Endothelial cell of umbilical vein (primary cell): ENCODE data around the gene MGAT5. TPM values are rescaled to one million over a fixed set of nuclear protein-coding genes. Genes with fewer than 3 reads are reported as not detected.

Experiments used
- BruUV-seq: library from RNA; stranded (reverse); fragments of 400-500 nt; replicated peaks from 2 replicates; lab custom pipeline; 2021; lab: Mats Ljungman, UMichigan
- CTCF ChIA-PET: fragments of 300-600, 350-600 bp; sonication (Branson Sonifier 250); formaldehyde crosslinking; loops from one replicate; lab custom pipeline; 2021; ENCODE audit warnings: antibody characterized with exemption, inconsistent platforms; lab: Charles Lee
- POLR2A ChIA-PET: fragments of 300-600, 350-600 bp; sonication (Branson Sonifier 250); formaldehyde crosslinking; loops from one replicate; lab custom pipeline; 2021; ENCODE audit warnings: antibody characterized with exemption, inconsistent platforms; lab: Charles Lee
- DNase-seq: peaks from one replicate; pipeline ENCODE4 v3.0.0-alpha.2; 2011; ENCODE audit warnings: low read depth, low spot score
- FAIRE-seq: peaks from 2 replicates; lab custom pipeline; 2011; peaks lifted over from hg19 to GRCh38; lab: Jason Lieb, UNC
- H2AFZ ChIP-seq: 2 replicates; pipeline ENCODE4 v1.6.0; 2012; ENCODE audit warnings: low read depth, low read length, control low read depth, inconsistent platforms
- H3K27ac ChIP-seq: 2 replicates; pipeline ENCODE4 v1.5.1; 2011; ENCODE audit warnings: low read depth, mild to moderate bottlenecking, control low read depth, low read length, moderate library complexity; ENCODE audit not compliant: insufficient read depth
- H3K27me3 ChIP-seq, 2 experiments: 2 replicates each; pipeline versions ENCODE4 v1.6.0 to v1.6.1; 2011; ENCODE audit warnings: low read length in 2 of 2, mixed read lengths in 1 of 2; ENCODE audit not compliant: control insufficient read depth in 2 of 2, insufficient read depth in 2 of 2
- H3K36me3 ChIP-seq, 2 experiments: 2 replicates in 1 of 2; 3 replicates in 1 of 2; pipeline ENCODE4 v1.5.1; 2011; ENCODE audit warnings: low read length in 2 of 2, mild to moderate bottlenecking in 1 of 2, moderate library complexity in 1 of 2; ENCODE audit not compliant: control insufficient read depth in 2 of 2, insufficient read depth in 2 of 2; ENCODE audit errors: extremely low read depth in 1 of 2
- H3K4me1 ChIP-seq: 3 replicates; pipeline ENCODE4 v1.5.1; 2011; ENCODE audit warnings: mild to moderate bottlenecking, low read length; ENCODE audit not compliant: control insufficient read depth, insufficient read depth; ENCODE audit errors: extremely low read depth
- H3K4me2 ChIP-seq: 2 replicates; pipeline ENCODE4 v1.6.1; 2011; ENCODE audit warnings: low read length, control low read depth, mixed read lengths; ENCODE audit not compliant: insufficient read depth
- H3K4me3 ChIP-seq, 3 experiments: fragments of 200-600 bp in 1 of 3; sonication (generic), shearing (Covaris generic) in 1 of 3; replicated peaks in 1 of 3; 2 replicates each; pipeline ENCODE4 v1.5.1; 2011 to 2016; ENCODE audit warnings: control low read depth in 3 of 3, low read length in 3 of 3, mild to moderate bottlenecking in 2 of 3, inconsistent platforms in 1 of 3, low read depth in 1 of 3, moderate library complexity in 1 of 3; ENCODE audit not compliant: insufficient read depth in 1 of 3
- H3K79me2 ChIP-seq: 2 replicates; pipeline ENCODE4 v1.6.0; 2012; ENCODE audit warnings: low read length, inconsistent platforms; ENCODE audit not compliant: control insufficient read depth, insufficient read depth
- H3K9ac ChIP-seq: replicated peaks from 2 replicates; pipeline ENCODE3; 2011; ENCODE audit warnings: low read length, control low read depth; ENCODE audit not compliant: insufficient read depth; ENCODE audit errors: extremely low read depth
- H3K9me1 ChIP-seq: replicated peaks from 3 replicates; pipeline ENCODE4 v1.6.0; 2011; ENCODE audit warnings: mild to moderate bottlenecking, low read length; ENCODE audit not compliant: control insufficient read depth, insufficient read depth; ENCODE audit errors: extremely low read depth
- H3K9me3 ChIP-seq: replicated peaks from 2 replicates; pipeline ENCODE4 v1.5.1; 2012; ENCODE audit warnings: low read length, inconsistent platforms; ENCODE audit not compliant: control insufficient read depth, insufficient read depth
- H4K20me1 ChIP-seq: replicated peaks from 2 replicates; pipeline ENCODE3; 2011; ENCODE audit warnings: mild to moderate bottlenecking, low read length; ENCODE audit not compliant: control insufficient read depth, insufficient read depth; ENCODE audit errors: extremely low read depth
- EZH2 ChIP-seq: IDR thresholded peaks from 2 replicates; pipeline ENCODE4 v1.6.1; 2012; ENCODE audit warnings: borderline replicate concordance, low read depth, mild to moderate bottlenecking, moderate library complexity, low read length, inconsistent platforms; ENCODE audit not compliant: severe bottlenecking
- FOS ChIP-seq: IDR thresholded peaks from 2 replicates; pipeline ENCODE4 v1.6.1; 2011; ENCODE audit warnings: mild to moderate bottlenecking, low read length, moderate library complexity, borderline replicate concordance; ENCODE audit not compliant: insufficient read depth
- GATA2 ChIP-seq: IDR thresholded peaks from 2 replicates; pipeline ENCODE4 v1.7.0; 2011; ENCODE audit warnings: low read depth, mild to moderate bottlenecking, moderate library complexity, mixed read lengths, low read length; ENCODE audit not compliant: insufficient read length, insufficient read depth
- JUN ChIP-seq: IDR thresholded peaks from 2 replicates; pipeline ENCODE4 v1.6.1; 2011; ENCODE audit warnings: borderline replicate concordance, low read depth; ENCODE audit not compliant: insufficient read length, insufficient read depth
- MYC ChIP-seq: IDR thresholded peaks from one replicate; pipeline ENCODE4 v1.6.1; 2011; ENCODE audit warnings: mild to moderate bottlenecking, low read depth, low read length
- POLR2A ChIP-seq: IDR thresholded peaks from 2 replicates; pipeline ENCODE4 v1.6.1; 2012; ENCODE audit warnings: low read depth, mild to moderate bottlenecking, control low read depth, low read length
- POLR2AphosphoS5 ChIP-seq: IDR thresholded peaks from 2 replicates; pipeline ENCODE4 v1.6.1; 2012; ENCODE audit warnings: low read depth, mild to moderate bottlenecking, control low read depth, low read length, moderate library complexity; ENCODE audit not compliant: insufficient read depth
- dilution Hi-C: fragments of 300-500 bp; cut with MboI; formaldehyde crosslinking; loops from one replicate; pipeline ENCODE4 v1.15.0; 2019; ENCODE audit warnings: low sequenced_read_pairs; ENCODE audit not compliant: extremely low pct_ligation_motif_present
- intact Hi-C: fragments of 100-400 bp; cut with micrococcal nuclease; formaldehyde crosslinking; loops from one replicate; pipeline ENCODE4 v1.10.0; 2022
- polyA plus RNA-seq, 4 experiments: library from polyadenylated mRNA; depleted of rRNA in 3 of 4; stranded (reverse) in 3 of 4; unstranded in 1 of 4; fragments of >200 nt; gene quantifications; 2 replicates each; pipeline versions ENCODE4 v1.2.1 to v1.2.3, GENCODE V29; 2011 to 2012; ENCODE audit warnings: missing spikeins in 1 of 4
- total RNA-seq: library from RNA; stranded (reverse); gene quantifications from 2 replicates; pipeline ENCODE4 v1.2.3, GENCODE V29; 2021
- TF ChIP-seq, protein P1 (sequence below), 2 donors: IDR thresholded peaks; 1 replicate in 1 of 2; 2 replicates in 1 of 2; pipeline ENCODE4 v1.5.1; 2011; ENCODE audit warnings: low read length in 2 of 2, mild to moderate bottlenecking in 2 of 2, moderate library complexity in 2 of 2, control low read depth in 1 of 2, inconsistent platforms in 1 of 2, low read depth in 1 of 2; ENCODE audit not compliant: insufficient read depth in 1 of 2; ENCODE audit errors: extremely low read depth in 1 of 2
- TF ChIP-seq, protein P2 (sequence below): IDR thresholded peaks from 2 replicates; pipeline ENCODE4 v1.6.1; 2011; ENCODE audit not compliant: insufficient read depth, insufficient read length

The MGAT5 gene
- total and polyA plus RNA-seq, 2 donors (not counting 3 experiments of a cell fraction or from before 2014, with no cell fraction given), result 17.7 to 84.1 TPM

DNA sequence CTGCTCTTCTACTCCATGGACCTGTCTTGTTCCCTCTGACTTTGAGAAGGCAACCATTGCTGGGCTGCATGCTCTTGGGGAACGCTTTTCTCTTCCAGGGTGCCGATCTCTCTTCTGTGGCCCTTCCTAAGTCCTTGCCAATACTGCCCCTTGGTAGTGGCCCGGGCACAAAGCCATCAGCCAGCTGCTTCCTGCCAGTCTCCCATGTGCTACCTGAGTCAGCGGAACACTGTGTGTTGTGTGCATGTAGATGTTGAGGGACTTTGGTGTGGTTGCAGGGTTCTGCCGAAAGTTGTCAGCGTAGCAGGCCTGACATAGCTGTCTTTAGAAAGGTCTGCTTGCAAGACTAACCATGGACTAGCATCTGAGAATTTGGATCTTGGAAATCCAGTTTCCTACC lies 35.4 kb downstream of the MGAT5 start:
- Histone ChIP-seq H3K79me2 (no peaks in the 10 kb centered on the region), H3K4me2 (no peak overlapping the region), H3K27ac (no peak overlapping the region), H3K4me1 (peaks cover 14% of the 10 kb centered on the region), H4K20me1 (no peaks in the 10 kb centered on the region), H3K9me1 (no peaks in the 10 kb centered on the region), H3K27me3 (no peaks in the 10 kb centered on the region), H3K4me3 (no peak overlapping the region), H3K9ac (no peak overlapping the region), H3K9me3 (no peaks in the 10 kb centered on the region), H2AFZ (no peak overlapping the region), H3K36me3 (no peaks in the 10 kb centered on the region)
- CTCF ChIA-PET, result interaction anchor here (1.1 to 2.0 kb wide), 3 partner anchors 9 to 161 kb away, joined by 5 to 8 read pairs (median 6); no protein-coding TSS in a partner anchor
- dilution Hi-C loops (no loop called here), intact Hi-C loops (no loop called here)
- FAIRE-seq, result no peak
- DNase-seq, result no peak
- POLR2A ChIA-PET, result no interaction called here
- no TSS peak for BruUV-seq
- TF ChIP-seq, protein P1, sequence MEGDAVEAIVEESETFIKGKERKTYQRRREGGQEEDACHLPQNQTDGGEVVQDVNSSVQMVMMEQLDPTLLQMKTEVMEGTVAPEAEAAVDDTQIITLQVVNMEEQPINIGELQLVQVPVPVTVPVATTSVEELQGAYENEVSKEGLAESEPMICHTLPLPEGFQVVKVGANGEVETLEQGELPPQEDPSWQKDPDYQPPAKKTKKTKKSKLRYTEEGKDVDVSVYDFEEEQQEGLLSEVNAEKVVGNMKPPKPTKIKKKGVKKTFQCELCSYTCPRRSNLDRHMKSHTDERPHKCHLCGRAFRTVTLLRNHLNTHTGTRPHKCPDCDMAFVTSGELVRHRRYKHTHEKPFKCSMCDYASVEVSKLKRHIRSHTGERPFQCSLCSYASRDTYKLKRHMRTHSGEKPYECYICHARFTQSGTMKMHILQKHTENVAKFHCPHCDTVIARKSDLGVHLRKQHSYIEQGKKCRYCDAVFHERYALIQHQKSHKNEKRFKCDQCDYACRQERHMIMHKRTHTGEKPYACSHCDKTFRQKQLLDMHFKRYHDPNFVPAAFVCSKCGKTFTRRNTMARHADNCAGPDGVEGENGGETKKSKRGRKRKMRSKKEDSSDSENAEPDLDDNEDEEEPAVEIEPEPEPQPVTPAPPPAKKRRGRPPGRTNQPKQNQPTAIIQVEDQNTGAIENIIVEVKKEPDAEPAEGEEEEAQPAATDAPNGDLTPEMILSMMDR (IDR thresholded peaks at IDR 0.05; ENCODE audit: extremely low read depth in 1 of 2, insufficient read depth in 1 of 2, low read depth in 1 of 2, low read length in 2 of 2), result no peak
- TF ChIP-seq, protein P2, sequence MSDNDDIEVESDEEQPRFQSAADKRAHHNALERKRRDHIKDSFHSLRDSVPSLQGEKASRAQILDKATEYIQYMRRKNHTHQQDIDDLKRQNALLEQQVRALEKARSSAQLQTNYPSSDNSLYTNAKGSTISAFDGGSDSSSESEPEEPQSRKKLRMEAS, result no peak
- TF ChIP-seq MYC, result no peak

DNA sequence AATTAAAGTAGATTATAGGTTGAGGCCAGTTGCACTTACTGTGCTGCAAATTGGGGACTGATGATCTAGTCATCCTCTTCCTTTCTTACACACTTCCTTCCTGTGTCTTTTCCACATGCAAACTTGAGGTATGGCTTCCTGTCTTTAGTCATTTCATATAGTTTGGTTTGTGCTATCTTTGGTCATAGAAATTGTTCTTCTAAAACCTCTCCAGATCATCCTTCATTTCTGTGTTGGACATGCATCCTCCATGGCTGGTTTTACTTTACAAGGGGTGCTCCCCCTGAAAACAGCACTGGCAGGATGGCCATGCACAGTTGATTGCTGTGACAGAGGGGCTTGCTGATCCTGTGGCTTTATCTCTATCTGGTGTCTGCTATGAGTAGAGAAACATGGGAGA lies 36.5 kb downstream of the MGAT5 start:
- H3K4me1 ChIP-seq, result peaks cover 21% of the 10 kb centered on the region
- peak; percentile 77 for FAIRE-seq
- H3K27me3 ChIP-seq, result no peaks in the 10 kb centered on the region
- TF ChIP-seq MYC (no peak), POLR2AphosphoS5 (no peak), FOS (peak; percentile 58), EZH2 (no peak), JUN (peak; percentile 30), GATA2 (no peak), POLR2A (no peak)
- TF ChIP-seq, protein P1 (IDR thresholded peaks at IDR 0.05; ENCODE audit: extremely low read depth in 1 of 2, insufficient read depth in 1 of 2, low read depth in 1 of 2, low read length in 2 of 2), result no peak
- TF ChIP-seq, protein P2, result no peak
- H4K20me1 ChIP-seq, result no peaks in the 10 kb centered on the region
- H3K4me3 ChIP-seq, result no peak overlapping the region
- H3K79me2 ChIP-seq, result no peaks in the 10 kb centered on the region
- H3K9me1 ChIP-seq, result no peaks in the 10 kb centered on the region
- intact Hi-C loops, result no loop called here
- H3K36me3 ChIP-seq, result no peaks in the 10 kb centered on the region
- ChIA-PET CTCF (interaction anchor here (0.9 to 2.0 kb wide), 7 partner anchors 10 to 172 kb away, joined by 3 to 8 read pairs (median 4); no protein-coding TSS in a partner anchor), POLR2A (no interaction called here)
- no peak overlapping the region for H2AFZ ChIP-seq
- peak overlapping the region; percentile 65 for H3K4me2 ChIP-seq
- dilution Hi-C loops, result no loop called here
- no peak overlapping the region for H3K9ac ChIP-seq
- H3K27ac ChIP-seq, result no peak overlapping the region
- BruUV-seq, result no TSS peak
- DNase-seq, result no peak
- no peaks in the 10 kb centered on the region for H3K9me3 ChIP-seq
